Kasumi-1 (cell line): ENCODE results near the gene ZNF428.
"Not testable (repeated sequence)": the region's sequence is repeated elsewhere in the genome, so short reads cannot be mapped to it uniquely, and the experiment has no call there.

Experiments
- DNase-seq, 2 experiments: peaks; one replicate each; lab custom pipeline; 2025; lab: John Stamatoyannopoulos, UW

ZNF428 gene

GRCh38 chr19:43639519-43640423 lies 20.3 kb upstream of the ZNF428 start, which contains the start of gene CADM4:
Gene CADM4 (minus strand): TSS chr19:43639850. CDS start chr19:43639790, 60 bp downstream.
- no peak for DNase-seq

DNA sequence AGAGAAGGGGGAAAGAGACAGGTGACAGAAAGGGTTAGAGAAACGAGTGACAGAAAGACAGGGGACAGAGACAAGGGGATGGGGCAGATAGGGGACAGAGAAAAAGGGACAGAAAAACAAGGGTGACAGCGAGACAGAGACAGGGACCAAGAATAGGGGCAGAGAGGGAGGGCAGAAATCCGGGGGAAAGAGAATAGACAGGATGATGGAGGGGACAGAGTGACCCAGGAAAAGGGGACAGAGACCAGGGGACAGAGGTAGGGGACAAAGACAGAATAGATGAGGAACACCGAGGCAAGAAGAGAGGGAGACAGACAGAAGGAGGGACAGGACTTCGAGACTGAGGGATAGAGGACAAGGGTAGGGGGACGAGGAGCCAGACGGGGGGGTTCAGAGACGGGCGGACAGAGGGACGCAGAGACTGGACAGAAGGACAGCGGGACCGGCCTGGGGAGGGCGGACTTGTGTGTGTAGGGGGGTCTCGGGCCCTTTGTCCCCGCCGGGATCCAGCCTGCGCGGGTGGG lies 19.6 kb upstream of the ZNF428 start:
- DNase-seq = no peak

DNA sequence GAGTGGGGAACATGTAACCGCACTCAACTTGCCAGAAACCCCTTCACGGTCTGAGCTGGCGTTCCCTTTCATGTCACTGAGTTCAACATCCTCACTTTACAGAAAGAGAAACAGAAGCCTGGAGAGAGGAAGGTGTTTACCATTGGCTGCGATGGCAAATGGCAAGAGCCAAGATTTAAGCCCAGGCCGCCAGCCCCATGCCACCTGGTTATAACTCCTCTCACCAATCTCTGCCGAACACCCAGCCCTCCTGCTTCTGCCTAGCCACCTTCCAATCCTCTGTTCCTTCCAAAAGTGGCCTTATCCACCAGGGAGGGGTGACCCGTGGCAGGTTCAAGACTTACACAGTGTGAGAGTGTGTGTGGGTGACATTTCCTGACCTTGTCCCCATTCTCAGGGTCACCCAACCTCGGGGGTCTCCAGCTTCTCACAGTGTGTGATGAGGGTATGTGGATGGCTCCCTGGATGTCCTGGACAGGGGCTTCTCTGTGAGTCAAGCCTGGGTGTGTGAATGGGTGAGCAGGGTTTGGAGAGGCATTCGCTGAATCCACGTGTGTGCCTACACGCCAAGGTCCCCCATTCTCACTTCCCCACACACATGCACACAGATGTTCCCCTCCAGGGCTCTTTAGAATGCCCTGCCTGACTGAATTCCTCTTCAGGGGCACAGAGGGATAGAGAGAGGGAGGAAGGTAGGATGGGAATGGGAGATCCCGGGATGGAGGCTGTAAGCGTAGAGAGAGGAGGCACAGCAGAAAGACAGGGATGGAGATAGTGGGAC lies 19.0 kb upstream of the ZNF428 start:
- no peak for DNase-seq

- DNase-seq = no peak
These were observed 16.8 kb upstream of the ZNF428 start for GRCh38 chr19:43636121-43636683.

DNA sequence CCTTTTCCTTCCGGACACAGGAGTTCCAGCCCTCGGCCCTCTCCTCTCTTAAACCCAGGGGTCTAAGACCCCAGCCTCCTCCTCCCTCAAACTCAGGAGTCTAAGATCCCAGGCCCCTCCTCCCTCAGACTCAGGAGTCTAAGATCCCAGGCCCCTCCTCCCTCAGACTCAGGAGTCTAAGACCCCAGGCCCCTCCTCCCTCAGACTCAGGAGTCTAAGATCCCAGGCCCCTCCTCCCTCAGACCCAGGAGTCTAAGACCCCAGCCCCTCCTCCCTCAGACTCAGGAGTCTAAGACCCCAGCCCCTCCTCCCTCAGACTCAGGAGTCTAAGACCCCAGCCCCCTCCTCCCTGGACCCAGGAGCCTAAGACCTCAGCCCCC lies 16.1 kb upstream of the ZNF428 start:
- DNase-seq = not testable (repeated sequence)

DNA sequence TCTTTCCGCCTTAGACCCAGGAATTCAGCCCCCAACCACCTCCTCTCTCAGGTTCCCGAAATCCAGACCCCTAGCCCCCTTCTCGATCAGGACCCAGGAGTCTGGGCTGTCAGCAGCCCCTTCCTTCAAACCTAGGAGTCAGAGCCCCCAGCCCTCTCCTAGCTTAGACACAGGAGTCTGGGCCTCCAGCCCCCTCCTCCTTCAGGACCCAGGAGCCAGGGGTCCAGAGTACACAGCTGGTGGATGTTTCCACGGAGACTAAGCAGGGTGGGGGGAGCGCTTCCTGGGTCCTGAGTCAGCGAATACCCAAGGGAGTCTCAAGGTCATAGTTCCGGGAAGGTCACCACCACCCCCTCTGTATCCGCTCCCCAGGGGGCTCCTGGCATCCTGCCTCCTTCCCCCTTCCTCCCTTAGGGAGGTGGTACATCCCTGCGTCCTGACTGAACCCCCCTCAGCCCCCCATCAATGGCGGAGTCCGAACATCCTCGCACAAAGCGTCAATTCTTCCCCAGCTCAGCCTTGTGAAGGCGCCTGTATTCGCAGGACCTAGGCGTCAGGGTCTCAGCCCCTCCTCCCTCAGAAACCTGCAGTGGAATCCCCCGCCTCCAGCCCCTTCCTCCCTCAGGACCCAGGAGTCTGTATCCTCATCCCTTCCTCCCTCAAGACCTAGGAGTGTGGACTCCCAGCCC lies 15.6 kb upstream of the ZNF428 start:
- no peak for DNase-seq

DNA sequence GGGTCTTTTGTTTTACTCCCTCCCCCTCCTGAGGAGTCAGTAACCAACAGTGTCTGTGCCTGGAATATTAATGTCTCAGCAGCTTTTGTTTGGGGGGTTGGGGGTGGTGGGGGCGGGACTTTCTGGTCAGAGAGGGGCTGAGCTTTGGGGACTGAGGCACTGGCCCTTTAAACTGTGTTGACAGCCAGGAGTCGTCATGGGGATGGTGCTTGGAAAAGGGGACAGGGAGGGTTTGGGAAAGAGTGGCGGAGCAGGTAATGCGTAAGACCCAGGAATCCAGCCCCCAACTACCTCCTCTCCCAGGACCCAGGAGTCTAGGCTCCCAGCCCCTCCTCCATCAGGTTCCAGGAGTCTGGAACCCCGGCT lies 15.1 kb upstream of the ZNF428 start:
- DNase-seq = no peak

DNA sequence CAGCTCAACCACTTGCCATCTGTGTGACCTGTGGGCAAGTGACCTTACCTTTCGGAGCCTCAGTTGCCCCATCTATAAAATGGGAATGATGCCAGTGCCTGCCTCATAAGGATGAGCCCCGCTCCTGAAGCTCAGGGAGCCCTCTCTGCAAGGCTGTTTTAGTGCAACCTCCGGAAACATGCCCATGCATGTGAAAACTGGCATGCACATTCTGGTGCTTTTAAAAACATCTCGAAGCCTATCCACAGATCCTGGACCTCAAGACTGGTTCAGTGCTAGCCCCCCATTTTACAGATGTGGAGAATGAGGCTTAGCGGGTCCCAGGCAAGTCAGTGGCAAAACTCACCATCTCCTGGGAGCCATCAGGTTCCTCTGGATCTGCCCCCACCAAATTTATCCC lies 14.6 kb upstream of the ZNF428 start:
- DNase-seq = no peak

GRCh38 chr19:43633520-43633919 lies 14.1 kb upstream of the ZNF428 start:
- no peak for DNase-seq

DNA sequence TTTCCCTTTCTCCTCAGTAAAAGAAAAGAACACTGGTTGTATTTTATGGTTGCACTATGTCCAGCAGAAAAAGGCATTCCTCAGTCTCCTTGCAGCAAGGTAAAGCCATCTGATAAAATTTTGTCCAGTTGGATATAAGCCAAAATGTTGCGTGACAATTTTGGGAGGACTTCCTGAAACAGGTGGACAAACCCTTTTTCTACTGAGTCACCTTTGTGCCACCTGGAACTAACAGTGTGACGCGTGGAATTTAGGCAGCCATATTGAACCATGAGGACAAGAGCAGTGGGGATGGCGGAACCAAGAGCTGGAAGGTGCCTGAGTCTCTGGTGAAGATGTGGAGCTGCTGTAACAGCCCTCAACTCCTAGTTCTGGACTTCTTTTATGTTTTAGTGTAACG lies 12.1 kb upstream of the ZNF428 start:
- no peak for DNase-seq

- no peak for DNase-seq
These were observed 9.4 kb upstream of the ZNF428 start for GRCh38 chr19:43628646-43629326.

GRCh38 chr19:43626838-43627237 lies 7.4 kb upstream of the ZNF428 start:
- no peak for DNase-seq

GRCh38 chr19:43625918-43626579 lies 6.6 kb upstream of the ZNF428 start:
- DNase-seq = peak in 1 of 2 experiments; percentile 30

- no peak for DNase-seq
These were observed 5.5 kb upstream of the ZNF428 start for GRCh38 chr19:43624933-43625332.

GRCh38 chr19:43623889-43624670 lies 4.7 kb upstream of the ZNF428 start:
- DNase-seq = no peak

DNA sequence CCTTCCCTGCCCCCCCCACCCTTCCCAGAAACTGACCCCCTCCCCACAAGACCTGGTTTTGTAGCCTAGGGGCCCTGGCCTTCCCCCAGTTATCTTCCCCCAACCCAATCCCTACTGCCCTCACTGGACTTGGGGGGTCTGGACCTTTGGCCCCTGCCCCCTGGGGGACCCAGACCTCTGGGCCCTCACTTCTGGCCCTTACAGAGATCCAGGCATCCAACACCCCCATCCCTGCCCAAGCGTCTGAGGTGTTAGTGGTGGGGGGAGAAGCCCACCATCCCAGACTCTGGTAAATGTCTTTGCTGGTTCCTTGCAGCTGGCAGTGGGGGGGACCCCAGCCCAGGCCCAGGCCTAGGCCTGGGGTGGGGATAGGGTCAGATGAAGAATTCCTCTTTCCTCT lies 3.5 kb upstream of the ZNF428 start:
- DNase-seq = no peak

DNA sequence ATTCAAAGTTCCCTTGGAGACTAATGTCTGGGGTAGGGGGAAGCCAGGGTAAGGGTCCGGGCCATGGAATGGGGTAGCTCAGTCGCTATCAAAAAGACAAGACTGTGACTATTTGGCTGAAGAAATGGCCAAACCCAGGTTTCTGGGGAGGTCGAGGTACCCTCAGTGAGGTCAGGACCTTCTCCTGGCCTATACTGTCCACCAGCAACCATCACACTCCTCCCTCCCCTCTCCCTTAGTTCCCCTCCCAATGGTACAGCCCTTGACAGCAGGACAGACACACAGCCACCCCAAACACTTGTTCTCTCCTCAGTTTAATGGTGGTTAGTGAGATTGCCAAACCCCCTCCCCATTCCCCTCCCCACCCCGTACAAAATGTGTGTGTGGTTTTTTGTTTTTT lies 2.6 kb upstream of the ZNF428 start:
- DNase-seq = no peak

DNA sequence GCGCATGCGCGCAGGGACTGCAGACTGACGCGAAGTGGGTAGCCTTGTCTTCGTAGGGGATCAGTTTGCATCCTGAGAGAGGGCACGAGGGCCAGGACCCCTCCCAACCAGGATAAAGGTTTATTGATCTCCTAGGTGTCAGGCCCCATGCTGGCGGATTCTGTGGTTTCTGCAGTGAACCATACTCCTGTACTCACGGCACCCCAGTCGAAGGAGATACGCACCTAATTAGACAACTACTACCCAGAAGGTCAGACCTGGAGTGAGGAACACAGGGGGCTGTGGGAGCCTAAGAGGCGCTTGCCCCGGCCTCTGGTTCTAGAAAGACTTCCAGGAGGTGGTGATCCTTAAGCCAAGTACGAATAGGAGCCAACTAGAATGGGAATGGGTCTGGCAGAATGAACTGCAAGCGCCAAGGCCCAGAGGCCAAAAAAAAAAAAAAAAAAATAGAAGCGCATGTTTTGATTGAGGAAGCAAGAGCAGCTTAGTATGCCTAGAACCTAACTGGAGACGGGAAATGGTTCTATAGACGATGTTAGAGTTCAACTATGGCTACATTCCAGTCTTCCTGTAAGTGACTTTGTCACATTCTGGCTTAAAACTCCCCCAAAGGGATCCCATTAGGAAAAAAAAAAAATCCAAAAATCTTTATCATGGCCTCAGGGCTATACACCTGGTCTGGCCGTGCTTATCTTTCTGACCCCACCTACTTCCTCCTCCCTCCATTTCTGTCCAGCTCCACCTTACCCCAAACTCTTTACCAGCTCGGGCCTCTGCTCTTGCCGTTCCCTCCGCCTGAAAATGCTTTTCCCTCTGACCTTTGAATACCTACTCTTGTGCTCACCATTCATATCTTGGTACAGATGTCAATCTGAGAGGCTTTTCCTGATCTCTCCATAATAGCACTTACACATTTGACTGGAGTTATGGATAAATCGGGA lies 902 bp upstream of the ZNF428 start:
- DNase-seq = no peak

GRCh38 chr19:43618921-43619261 lies 538 bp downstream of the ZNF428 start:
- peak; percentile 68 to 81 for DNase-seq
